HG03064 (cell line): ENCODE results near the gene AUNIP.
A peak's percentile ranks its signal among the peaks of the same experiment; 100 is the strongest.

Experiments
- ATAC-seq: cut with Tn5 transposase; IDR thresholded peaks from one replicate; pipeline ENCODE4 v1.9.1; 2021; ENCODE audit warnings: low read depth; ENCODE audit not compliant: unreplicated experiment

The AUNIP gene, protein sequence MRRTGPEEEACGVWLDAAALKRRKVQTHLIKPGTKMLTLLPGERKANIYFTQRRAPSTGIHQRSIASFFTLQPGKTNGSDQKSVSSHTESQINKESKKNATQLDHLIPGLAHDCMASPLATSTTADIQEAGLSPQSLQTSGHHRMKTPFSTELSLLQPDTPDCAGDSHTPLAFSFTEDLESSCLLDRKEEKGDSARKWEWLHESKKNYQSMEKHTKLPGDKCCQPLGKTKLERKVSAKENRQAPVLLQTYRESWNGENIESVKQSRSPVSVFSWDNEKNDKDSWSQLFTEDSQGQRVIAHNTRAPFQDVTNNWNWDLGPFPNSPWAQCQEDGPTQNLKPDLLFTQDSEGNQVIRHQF

DNA sequence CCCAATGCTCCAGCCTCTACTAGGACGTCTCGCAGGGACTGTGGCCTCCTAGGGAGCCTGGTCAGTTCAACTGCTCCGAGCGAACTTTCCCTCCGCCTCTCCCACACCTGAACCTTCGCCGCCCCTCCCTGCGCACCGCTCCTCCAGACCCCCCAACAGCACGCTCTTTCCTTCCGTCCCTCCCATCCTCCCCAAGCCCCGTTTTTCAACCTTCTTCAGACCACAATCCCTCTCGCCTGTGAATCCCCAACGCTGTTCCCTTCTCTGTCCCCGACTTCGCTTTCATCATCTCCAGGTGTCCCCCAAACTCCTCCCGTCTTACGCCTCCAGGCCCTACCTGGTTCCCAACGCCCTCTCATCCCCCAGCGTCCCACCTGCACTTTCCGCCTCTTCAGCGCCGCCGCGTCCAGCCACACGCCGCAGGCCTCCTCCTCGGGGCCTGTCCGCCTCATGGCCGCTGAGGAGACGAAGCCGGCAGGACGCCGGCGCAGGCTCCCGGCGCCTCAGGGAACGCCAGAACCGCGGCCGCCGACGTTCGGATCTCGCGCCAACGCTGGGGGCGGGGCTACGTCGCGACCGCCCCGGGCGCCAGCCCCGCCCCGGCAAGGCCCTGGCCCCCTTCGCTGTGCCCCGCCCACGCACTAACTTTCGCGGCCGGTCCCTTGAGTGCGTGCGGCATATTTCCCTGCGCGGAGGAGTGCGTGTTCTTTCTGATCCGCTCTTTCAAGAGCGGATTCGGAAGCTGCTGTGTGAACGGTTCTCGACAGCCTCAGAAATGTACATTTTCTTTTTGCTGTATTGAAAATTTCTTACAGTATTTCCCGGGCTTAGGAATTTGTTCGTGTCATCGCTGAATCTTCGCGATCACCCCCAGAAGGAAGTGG is at the start of gene AUNIP:
Gene AUNIP (minus strand): TSS at position 552 of the 884 bp plus-strand sequence. CDS start 100 bp downstream, at position 452.
- peak; percentile 76 for ATAC-seq

DNA sequence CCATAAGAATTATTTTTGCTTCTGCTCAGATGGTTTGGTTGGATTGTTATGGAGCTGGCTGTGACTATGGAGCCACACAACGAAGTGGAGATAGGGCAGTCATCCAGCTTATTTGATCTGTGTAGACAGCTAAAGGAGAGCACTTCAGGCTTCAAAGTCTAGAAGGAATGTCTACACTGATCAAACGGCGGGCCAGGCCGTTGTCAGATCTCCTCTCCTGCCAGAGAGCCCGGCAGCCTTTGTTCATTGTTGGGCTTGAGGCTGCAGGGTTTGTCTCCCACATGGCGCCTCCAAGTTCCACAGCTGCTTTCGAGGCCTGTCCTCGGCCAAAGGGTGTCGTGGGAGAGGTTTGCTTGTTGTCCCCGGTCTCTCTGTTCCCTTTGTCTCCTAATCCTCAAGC is 49.8 kb upstream of the AUNIP start:
- no peak for ATAC-seq

DNA sequence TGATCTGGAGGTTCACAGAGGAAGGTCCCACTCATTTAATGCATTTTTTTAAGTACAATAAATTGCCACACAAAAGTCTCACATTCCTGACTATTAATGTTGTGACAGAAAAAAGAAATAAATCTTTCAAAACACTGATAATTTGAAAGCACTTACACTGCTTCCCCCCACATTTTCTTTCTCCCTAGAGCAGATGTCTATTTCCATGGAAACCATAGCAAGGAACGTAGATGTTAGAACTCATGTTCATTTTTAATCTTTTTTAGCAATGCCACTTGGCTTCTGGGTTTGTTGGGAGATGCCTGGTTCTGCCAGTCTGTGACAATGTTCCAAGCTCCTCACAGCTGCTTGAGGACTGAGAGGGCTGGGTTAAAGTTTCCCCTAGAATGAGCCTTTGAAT is 48.9 kb upstream of the AUNIP start:
- ATAC-seq = no peak

DNA sequence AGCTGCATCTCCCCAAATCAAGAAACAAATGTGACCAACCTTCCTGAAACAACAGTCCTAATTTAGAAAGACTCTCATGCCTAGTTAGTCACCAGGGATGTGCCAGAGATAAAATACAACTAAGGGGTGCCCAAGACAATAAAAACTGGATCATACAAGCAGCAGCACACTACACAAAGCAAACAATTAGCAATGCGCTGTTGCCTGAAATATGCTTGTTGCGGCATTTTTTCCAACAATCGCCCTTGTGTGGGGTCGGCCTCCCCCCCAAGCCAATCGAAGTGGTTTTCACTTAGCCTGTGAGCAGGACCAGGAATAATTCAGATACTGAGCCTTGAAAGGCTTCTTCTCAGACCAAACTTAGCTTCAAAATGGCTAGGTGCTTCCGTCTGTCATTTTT is 48.3 kb upstream of the AUNIP start:
- ATAC-seq = no peak

DNA sequence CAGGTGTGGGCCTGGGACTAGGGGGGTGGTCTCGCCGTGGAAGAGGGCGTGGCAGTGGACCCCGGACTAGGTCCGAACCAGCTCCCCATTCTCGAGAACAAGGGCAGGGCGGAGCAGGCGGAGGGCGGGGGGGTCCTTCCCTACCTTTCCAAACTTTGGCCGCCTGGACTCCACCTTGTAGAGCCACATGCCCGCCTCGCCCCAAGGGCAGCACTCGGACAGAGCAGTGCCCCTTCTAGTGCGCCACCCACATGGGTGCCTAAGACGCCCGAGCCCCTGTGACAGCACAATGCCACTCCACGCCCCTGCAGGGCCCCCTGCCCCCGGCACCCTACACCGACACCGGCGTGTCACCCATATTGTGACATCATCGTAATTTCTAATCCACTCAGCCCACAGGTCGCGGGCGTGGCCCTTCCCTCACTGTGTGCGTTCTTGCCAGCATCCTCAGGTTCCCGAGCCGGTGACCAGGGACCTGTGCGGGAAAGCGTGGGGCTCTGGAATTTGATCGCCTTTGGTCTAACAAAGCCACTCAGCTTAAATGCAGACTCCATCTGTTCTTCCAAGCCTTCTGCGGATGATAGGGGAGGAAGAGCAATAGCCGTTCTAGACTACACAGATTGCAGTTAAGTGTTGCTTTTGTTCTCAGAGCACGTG is 47.5 kb upstream of the AUNIP start:
- ATAC-seq = no peak

DNA sequence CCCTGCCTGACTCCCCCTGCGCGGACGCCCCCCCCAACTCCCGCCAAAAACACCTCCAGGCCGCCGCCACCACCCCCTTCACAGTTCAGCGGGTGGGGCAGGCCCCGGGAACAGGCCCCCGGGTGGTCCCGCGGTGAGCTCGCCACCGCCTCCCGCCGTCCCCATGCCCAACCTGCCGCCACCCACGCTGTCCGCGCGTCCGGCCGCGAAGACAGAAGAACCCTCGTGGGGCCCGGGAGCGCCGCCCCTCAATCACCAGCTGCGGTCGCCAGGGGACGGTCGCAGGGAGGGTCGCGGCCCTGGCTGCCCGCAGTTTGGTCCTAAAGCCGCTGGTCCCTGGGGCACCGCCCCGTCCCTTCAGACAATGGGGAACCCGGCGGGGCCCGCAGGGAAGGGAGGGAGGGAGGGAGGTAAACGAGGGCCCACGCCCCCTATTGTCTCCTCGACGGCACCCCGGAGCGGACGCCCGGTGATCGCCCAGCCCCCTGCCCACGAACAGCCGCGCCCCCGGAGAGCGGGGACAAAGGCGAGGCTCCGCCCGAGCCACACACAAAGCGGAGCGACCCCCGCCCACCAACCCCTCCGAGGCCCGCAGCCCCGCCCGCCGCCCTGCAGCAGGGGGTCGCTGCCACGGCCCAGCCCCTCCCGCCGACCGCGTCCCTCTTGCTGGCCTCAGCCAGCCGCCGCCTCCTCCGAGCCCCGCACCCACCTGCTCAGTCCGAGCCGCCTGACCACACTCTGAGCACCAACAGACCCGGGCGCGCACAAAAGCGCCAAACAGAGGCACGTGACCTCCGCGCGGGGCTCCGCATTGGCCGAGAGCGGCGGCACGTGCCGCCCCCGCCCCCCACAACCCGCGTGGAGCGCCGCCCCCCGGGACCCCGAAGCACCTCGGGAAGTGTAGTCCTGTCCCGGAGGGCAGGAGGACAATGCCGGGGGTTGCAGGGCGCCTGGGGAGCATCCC is 46.7 kb upstream of the AUNIP start, which contains the start of gene STMN1:
Gene STMN1 (minus strand): TSS at position 740 of the 964 bp plus-strand sequence. CDS start 1,743 bp downstream, outside the sequence.
- ATAC-seq = peak; percentile 60

DNA sequence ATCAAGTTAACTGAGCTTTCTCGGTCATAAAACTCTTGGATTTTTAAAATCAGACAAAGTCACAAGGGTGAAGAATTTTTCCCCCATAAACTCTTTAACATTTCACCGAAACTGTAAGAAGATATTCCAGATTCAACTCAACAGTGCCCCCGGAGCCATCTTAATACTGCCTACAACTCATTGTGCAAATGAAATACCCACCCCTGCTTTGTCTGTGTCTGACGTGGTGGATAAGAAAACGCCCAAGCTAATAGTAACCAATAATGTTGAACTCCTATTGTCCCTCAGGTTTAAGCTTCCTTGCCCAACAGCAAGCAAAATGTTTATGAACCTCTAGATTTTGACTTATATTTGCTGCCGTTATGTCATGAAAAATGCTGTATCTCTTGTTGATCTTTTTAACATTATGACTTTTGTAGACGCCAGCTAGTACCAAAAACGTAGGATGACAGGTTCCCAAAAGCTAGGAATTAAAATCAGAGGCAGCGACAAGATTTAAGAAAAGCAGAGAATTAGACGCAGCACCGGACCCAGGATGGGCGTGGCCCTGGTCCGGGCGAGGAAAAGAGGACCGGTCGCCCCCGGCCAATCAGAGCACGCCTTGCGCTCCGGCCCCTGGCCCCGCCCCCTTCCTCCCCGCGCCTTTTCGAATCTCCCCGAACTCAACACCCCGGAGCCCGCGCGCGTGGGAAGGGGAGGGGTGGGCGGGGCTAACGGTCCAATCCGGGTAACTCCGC is 45.9 kb upstream of the AUNIP start:
- peak; percentile 60 for ATAC-seq

DNA sequence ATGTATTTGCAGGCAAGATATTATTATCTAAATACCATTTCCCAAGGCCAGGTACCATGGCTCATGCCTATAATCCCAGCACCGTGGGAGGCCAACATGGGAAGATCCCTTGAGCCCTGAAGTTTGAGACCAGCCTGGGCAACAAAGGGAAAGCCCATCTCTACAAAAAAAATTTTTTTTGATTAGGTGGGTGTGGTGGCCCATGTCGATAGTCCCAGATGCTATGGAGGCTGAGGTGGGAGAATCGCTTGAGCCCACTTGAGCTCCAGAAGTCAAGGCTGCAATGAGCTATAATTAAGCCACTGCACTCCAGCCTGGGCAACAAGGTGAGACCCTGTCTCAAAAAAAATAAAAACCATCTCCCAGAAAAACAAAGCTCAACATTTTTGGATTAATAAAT is 44.7 kb upstream of the AUNIP start:
- no peak for ATAC-seq

DNA sequence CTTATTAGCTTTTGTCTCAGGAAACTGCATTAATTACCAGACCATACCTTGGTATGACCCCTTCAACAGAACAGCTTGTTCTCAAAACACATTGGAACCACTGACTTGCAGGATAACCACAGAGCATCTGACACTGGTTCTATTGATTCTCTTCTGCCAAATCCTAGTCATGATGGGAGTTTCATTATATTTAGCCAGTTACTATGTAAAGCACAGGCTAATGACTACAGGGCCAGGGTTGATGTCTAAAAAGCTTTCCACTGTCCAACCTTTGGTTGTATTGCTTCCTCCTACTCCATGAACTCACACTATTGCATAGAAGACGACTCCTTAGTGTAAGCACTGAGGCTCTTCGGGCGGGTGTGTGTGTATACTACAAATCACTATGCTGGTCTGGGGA is 43.2 kb upstream of the AUNIP start:
- ATAC-seq = no peak

DNA sequence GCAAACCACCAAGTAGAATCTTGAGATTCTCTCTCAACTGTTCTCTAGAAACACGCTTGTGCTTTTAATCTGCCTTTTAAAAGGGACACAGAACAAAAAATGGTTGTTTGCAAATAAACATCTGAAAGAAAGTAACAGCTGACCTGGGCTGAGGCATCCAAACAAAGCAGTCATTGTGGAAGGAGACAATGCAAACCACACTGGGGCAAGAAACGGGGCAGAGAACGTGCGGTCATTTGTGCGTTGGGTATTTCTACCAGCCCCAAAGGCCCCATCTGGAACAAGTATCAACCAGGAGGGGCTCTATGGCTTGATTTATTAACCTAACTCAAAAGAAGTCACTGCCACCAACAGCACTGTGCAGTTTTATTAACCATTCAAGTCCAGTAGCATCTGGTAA is 41.0 kb upstream of the AUNIP start:
- ATAC-seq = no peak

DNA sequence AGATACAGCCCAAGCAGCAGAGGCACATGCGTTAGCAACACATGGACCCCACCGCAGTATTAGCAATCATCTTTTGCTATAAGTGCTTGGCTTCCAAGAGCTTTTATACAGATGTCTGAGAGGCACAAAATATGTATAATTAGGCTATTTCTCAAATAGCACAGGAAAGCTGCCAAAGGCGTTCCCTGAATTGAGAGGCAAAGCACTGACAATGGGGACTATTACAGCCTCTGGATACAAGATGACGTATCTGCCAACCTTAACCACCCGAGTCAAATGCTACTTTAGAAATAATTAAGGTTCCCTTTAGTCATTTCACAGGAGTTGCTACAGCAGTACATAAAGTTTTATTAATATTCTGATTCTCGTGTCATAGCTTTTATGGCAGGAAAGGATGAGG is 40.5 kb upstream of the AUNIP start:
- ATAC-seq = no peak

DNA sequence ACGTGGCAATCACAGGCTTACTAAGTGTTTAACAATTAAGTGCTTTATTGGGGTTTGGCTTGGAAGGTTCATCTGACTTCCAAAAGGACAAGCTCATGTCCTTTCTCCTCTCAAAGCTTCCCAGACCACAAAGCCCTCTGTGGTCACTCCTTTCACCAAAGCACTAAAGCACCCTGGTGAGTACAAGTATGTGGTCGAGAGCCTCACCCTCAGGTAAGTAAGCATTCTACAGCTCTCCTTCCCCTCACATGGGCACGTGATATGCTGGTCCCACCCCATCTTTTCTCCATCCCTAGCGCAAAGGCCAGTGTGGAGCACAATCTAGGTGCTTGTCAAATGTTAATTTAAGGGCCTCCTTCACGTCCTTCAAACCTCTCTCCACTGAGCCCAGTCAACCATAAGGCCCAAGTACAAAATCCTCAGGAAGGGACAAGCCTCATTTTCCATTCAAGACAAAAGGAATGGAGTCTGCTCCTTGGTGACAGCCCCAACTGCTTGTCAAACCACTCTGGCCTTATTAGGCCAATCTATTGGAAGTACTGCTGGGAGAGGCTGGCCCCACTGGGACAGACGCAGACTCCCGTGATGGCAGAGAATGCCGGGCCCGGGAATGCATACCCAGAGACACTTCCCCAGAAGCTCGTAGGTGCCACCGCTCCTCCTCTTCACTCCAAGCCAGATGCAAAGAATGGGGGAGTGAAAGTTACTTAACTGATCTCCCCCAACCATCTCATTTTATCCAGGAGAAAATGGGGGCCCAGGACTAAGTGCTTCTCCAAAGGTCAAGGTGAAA is 39.2 kb upstream of the AUNIP start:
- ATAC-seq = no peak

DNA sequence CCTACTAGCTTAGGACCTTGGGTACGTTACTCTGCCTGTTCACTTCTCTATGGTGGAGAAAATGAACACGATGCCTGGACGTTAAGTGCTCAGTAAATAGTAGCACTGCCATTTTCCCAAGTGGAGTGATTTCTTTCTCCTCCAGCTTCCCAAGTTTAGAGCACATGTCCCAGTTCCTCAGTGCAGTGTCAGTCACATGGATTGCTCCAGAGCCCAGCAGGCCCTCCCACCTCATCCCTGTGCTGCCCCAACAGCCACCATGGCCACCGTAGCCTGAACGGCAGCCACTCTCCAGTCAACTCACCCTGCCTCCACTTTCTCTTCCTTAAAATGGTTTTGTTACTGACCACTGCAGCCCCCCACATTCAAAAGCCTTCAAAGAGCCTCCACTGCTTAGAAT is 38.5 kb upstream of the AUNIP start:
- no peak for ATAC-seq

DNA sequence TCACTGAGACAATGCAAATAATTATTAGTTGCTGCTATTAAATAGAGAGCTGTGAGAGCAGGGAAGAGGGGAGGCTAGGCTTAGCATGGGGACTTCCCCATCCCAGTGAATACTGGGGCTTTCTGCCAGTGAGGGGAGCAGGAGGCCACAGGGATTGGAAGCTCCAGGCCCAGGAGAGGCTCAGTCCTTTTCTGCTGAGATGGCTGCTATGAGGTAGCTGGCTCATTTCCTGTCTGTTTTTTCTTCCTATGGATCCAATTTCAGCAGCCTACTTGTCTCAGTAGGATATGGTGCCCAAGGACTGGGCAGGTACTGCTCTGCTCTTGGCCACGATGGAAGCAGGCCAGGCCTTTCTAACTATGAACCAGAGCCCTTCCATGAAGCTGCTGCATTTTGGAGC is 37.0 kb upstream of the AUNIP start:
- no peak for ATAC-seq

DNA sequence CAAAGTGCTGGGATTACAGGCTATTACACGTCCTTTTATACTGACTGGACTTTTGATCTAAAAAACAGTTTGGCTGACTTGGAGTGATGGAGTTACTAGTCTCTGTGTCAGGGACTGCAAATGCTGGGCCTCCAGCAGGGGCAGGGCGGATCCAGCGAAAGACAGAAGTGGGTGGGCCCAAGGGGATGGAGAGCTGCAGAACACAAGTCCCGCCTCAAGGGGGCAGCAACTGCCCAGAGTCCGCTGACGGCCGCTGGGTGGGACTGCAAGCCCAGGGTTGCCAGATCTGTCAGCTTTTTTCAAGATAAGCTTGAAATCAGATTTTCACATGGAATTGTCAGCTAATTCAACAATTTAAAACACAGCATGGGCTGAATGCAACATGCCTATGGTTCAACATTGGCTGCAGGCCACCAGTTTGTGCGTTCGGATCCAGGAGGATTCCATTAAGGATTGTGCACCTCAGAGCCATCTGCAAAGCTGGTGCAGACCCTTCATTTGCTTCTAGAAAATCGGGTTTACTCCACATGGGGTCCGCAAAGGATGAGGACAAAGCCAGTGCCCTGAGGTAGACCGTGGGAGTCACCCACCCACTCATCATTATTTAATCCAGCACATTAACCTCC is 36.2 kb upstream of the AUNIP start:
- no peak for ATAC-seq

DNA sequence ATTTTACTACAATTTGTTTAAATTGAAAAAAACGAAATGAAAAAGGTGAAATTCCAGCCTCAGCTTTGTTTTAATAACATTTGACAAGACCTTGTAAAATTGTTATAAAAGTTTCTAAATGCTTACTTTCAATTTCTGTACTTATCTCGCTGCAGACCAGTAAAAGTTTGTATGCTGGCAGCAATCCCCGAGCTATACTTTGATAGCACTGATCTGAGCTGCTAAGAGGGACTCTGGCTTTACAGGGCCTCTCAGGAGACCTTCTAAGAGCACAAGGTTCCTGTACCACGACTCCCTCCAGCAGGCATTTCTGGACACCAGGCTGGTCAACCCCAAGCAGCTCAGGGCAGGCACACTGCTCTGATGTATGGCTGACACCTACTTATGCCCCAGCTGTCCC is 33.9 kb upstream of the AUNIP start:
- ATAC-seq = no peak

DNA sequence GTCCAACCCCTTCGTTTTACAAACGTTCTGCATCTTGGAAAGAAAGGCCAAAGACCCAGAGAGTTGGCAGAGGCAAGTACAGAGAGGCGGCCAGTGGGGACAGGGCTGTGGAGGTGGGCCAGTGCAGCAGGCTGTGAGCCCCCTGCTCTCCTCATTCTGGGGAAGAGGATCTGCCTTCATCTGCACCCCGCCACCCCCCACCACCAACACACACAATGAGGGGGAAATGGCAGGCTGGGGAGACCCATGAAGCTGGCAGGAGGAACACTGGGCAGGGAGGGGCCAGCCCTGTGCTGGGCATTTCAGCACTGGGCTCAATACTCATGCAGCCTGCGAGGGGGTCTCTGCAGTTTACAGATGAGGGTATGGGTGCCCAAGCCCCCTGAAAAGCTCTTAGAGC is 32.3 kb upstream of the AUNIP start:
- ATAC-seq = no peak
